RWPE1 (cell line): ENCODE data around the gene USP35.
"Not testable (repeated sequence)": the region's sequence is repeated elsewhere in the genome, so short reads cannot be mapped to it uniquely, and the experiment has no call there.

Experiments
- CTCF ChIA-PET: fragments of 350-600 bp; sonication (Branson Sonifier 250); formaldehyde crosslinking; extraction: SDS; loops from one replicate; lab custom pipeline; 2021; lab: Yijun Ruan, JAX
- POLR2A ChIA-PET: fragments of 400-600 bp; formaldehyde crosslinking; extraction: SDS; loops from one replicate; lab custom pipeline; 2020; ENCODE audit warnings: antibody characterized with exemption; ENCODE audit not compliant: low non-redundant PET; lab: Yijun Ruan, JAX
- DNase-seq: peaks from one replicate; pipeline ENCODE4 v3.0.0; 2012; ENCODE audit warnings: low spot score
- H3K27ac ChIP-seq: fragments of 450-650 bp; 2 replicates; pipeline ENCODE4 v1.5.1; 2017
- CTCF ChIP-seq: fragments of 450-650 bp; conservative IDR thresholded peaks from 2 replicates; pipeline ENCODE4 v1.5.1; 2017; ENCODE audit warnings: low read depth, mild to moderate bottlenecking

The USP35 gene

DNA sequence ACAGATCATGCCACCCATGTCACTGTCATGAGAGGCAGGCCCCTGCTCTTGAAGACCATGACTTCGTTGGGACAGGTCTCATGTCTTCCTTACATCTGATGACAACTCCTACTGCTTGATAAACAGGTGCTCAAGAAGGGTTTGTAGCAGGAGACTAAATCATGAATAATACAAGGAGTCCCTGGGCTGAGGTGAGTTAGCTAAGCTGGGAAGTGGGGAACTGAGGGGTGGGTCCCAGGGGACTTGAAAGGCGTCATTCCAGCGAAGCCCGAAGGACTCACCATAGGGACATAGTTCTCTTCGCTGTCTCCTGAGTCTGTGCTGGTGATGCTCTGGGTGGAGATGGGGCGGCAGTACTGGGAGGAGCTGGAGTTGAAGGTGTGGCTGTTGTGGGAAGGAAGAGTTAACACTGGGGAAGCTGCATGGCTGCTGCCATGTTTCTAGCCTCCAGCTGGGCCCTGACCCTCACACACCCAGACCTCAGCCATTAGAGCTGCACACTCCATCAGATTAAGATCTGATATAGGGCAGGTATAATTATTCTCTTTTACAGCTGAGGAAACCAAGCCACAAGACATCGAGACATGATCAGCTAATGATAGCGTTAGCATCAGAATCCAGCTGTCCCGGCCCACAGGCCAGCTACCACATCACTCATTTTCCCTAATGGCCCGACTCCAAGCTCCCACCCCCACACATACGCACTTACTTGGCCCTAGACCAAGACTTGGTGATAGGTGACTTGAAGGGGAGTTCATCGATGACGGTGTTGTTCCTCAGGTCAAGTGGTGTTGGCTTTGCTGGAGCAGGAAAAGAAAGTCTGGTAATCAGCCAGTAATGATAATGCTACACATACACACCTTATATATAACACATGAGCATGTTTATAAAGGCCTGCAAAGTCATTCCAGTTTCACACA, 32.9 kb downstream of the USP35 start:
- POLR2A ChIA-PET, result interaction anchor here (1.2 kb wide), 1 partner anchor 9 kb away, joined by 3 read pairs; no protein-coding TSS in a partner anchor
- CTCF ChIA-PET, result interaction anchor here (0.6 kb wide), 1 partner anchor 10 kb away, joined by 3 read pairs; no protein-coding TSS in a partner anchor
- no peak for DNase-seq
- no peak overlapping the region for H3K27ac ChIP-seq
- TF ChIP-seq CTCF, result no peak

DNA sequence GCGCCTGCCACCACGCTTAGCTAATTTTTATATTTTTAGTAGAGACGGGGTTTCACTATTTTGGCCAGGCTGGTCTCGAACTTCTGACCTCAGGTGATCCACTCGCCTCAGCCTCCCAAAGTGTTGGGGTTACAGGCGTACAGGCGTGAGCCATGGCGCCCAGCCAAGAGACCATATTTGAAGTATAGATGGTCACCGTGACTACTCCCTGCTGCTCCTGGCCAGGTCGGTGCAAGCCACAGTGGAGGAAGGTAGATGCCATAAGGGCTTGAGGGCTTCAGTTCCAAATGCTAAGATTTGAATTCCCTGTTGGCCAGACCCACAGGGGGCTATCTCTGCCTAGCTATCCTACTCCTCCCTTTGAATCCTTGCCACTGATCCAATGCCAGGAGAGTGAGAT, 34.0 kb downstream of the USP35 start:
- CTCF ChIA-PET, DNase-seq, POLR2A ChIA-PET, H3K27ac ChIP-seq: not testable (repeated sequence)

- no peak for TF ChIP-seq CTCF
- POLR2A ChIA-PET, result no interaction called here
- H3K27ac ChIP-seq, result no peak overlapping the region
- no peak for DNase-seq
- CTCF ChIA-PET, result interaction anchor here (0.6 kb wide), 1 partner anchor 28 kb away, joined by 4 read pairs; no protein-coding TSS in a partner anchor
These were observed 34.7 kb downstream of the USP35 start for GRCh38 chr11:78223320-78223954.

- CTCF ChIA-PET, result no interaction called here
- POLR2A ChIA-PET, result no interaction called here
- TF ChIP-seq CTCF, result no peak
- DNase-seq, result no peak
- H3K27ac ChIP-seq, result no peak overlapping the region
These were observed 35.8 kb downstream of the USP35 start for GRCh38 chr11:78224506-78224905.

DNA sequence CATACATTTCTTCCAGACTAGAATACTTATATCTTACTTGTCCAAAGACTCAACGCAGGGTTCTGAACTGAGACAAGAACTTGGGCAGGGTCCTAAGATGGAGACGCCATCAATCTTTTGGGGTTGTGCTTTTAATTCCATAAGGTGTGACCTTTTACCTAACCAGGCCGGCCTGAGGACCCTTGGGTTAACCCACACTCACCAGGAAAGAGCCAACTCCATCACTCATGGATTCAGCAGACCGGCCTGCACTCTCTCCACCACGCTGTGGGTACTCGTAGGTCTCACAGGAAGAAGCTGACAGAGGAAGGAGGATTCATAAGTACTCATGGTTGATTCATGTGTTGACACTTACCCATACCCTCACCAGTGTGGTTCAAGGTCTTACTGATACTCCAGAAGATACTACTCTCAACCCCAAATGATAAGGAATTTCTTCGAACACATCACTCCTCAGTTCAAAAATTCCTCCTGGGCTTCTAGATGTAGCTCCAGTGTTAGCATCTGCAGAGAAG, 36.2 kb downstream of the USP35 start:
- ChIA-PET POLR2A (no interaction called here), CTCF (interaction anchor here (0.9 kb wide), 1 partner anchor 339 kb away, joined by 4 read pairs; no protein-coding TSS in a partner anchor)
- no peak for DNase-seq
- TF ChIP-seq CTCF, result no peak
- no peak overlapping the region for H3K27ac ChIP-seq

DNA sequence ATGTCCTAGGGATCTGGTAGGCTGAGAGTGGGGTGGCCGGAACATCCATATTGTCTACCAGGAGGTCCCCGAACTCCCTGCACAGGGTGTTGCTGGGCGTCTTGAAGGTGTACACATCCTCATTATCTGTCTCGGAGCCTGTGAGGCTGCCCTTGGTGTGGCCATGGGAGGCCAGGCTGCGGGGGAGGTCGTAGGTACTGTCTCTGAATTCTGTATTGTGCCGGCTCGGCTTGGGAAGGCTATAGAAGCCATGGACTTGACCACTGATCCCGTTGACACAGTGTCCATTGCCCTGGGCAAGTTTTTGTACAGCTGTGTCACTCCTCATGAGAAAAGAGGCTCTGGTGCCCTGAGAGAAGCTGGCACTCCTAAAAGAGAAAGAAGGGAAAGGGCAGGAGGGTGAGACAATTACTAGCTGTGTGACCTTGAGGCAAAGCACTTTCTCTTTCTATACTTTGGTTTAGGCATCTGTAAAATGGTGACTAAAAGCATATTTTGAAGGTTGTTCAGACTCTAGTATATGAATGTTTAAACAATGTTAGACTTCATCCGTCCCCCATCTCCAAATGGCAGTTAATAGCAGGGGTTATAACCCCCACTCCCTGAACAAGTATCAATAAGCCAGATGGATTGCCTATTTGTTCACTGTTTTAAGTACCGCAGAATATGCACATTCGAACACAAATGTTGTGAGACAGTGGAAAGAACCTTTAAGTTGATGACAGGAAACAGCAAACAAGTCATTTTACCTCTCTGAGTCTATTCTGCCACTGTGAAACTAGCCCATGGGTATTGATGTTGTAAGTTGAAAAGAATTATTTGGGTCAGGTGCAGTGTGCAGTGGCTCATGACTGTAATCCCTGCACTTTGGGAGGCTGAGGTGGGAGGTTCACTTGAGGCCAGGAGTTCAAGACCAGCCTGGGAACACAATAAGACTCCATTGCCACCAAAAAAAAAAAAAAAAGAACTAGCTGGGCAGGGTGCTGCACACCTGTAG, 38.3 kb downstream of the USP35 start:
- TF ChIP-seq CTCF, result no peak
- ChIA-PET POLR2A (no interaction called here), CTCF (interaction anchor here (0.7 to 3.5 kb wide), 2 partner anchors 338 to 436 kb away, joined by 3 to 21 read pairs; no protein-coding TSS in a partner anchor)
- no peak for DNase-seq
- no peak overlapping the region for H3K27ac ChIP-seq
